ENCODE results near the gene HECW1.
"Not testable (repeated sequence)": the region's sequence is repeated elsewhere in the genome, so short reads cannot be mapped to it uniquely, and the experiment has no call there.

Gene HECW1

DNA sequence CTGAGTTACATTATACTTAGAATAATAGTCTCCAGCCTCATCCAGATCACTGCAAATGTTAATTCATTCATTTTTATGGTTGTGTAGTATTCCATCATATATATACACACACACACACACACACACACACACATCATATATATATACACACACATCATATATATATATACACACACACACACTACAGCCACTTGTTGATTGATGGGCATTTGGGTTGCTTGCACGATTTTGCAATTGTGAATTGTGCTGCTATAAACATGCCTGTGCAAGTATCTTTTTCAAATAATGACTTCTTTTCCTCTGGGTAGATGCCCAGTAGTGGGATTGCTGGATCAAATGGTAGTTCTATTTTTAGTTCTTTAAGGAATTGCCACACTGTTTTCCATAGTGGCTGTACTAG lies 233.2 kb downstream of the HECW1 start:
- H3K4me3 ChIP-seq (ENCODE audit: low read depth, low read length), result not testable (repeated sequence)

DNA sequence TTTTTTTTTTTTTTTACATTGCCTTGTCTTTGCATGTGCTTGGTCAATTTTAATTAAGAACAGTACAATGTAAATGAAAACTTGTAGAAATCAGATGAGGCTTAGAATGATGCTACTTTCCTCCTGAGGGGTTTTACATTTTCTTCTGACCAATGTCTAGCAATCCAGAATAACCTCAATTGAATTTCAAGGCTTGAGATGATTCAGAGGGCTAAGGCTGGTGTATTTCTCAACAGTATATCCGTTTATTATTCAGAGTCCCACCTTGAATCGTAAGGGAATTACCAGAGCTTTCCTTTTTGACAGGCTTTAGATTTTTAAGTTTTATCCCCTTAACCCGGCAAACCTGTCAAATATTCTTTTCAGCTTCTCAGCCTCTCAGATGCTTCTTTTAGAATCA lies 239.2 kb downstream of the HECW1 start:
- H3K4me3 ChIP-seq (ENCODE audit: low read depth, low read length), result no peak overlapping the region

DNA sequence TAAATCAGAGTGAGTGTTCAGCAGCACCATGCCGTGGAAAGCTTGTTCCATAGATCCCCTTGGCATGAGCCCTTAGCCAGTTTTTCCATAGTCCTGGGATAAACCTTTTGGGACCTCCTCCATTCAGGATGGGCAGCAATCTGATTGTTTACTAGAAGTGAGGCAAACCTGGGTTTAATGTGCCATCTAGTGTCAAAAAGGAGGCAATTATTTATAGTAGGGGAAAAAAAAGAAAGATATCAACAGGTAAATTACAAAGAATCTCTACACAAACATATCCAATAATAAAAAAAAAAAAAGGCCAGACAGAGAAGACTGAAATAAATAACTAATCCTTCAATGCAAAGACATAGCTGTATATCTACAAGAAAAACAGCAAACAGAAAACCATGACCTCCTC lies 241.5 kb downstream of the HECW1 start:
- no peak overlapping the region for H3K4me3 ChIP-seq (ENCODE audit: low read depth, low read length)

DNA sequence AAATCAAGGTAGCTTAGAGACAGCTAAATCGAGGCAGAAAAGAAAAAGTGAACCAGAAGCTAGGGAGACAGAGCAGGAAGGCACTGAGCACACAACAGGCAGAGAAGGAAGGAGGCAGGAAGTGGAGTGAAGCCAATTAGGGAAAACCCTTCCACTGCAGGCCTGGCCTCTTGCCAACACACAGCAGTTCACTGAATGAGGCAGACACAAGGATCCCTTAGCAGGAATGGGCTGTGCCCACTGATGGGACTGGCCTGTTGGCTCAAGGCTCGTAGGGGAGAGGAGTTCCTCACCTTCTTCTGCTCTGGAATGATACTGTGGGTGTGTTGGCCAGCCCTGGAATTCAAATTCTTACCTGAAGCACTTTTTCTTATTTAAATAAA lies 250.2 kb downstream of the HECW1 start:
- no peak overlapping the region for H3K4me3 ChIP-seq (ENCODE audit: low read depth, low read length)

DNA sequence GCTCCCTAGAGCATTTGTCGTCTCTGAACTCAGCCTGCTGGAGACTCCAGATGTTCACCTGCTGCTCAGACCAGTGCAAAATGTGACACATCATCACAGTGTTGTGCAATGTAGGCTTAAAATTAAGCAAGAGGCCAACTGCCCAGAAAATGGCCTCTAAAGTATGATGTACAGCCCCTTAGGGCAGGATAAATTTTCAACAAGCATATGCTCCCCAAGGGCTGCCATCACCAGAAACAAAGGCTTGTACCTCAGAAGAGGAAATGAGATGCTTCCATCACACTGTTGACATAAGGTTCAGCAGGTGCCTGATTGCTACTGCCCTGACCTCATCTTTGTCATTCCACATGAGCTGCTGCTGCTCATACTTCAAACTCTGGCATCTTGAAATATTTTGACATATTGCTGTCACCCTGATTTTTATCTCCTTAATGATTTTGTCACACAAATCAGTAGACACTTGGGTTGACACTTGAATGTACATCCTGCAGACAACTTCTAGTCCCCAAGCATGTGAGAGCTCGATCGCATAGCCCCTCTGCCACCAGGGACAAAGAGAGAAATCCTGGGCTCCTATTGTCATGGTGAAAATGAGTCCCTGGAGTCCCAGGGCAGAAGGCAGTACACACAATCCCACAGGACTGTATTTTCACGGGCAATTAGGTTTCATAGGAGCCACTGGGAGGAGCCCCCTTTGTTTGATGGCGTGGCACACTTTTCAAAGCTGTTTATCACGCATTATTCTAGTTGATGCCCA lies 250.8 kb downstream of the HECW1 start:
- no peak overlapping the region for H3K4me3 ChIP-seq (ENCODE audit: low read depth, low read length)

DNA sequence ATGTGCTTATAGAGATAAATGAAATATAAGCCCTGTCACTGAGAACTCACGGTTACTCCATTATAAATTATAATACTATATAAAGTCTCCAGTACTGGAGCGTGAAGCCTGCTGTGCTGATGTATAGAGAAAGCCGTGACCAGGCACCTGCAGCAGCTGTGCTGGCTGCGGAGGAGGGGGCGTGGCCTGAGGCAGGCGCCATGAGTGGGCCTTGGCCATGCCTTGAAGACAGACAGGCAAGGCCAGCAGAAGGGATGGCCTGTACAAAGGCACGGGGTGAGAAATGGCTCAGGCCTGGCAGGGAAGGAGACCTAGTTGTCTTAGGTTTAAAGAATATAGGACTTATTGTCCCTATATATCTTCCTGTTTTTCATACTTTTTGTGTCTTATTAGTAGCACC lies 251.9 kb downstream of the HECW1 start:
- no peak overlapping the region for H3K4me3 ChIP-seq (ENCODE audit: low read depth, low read length)

DNA sequence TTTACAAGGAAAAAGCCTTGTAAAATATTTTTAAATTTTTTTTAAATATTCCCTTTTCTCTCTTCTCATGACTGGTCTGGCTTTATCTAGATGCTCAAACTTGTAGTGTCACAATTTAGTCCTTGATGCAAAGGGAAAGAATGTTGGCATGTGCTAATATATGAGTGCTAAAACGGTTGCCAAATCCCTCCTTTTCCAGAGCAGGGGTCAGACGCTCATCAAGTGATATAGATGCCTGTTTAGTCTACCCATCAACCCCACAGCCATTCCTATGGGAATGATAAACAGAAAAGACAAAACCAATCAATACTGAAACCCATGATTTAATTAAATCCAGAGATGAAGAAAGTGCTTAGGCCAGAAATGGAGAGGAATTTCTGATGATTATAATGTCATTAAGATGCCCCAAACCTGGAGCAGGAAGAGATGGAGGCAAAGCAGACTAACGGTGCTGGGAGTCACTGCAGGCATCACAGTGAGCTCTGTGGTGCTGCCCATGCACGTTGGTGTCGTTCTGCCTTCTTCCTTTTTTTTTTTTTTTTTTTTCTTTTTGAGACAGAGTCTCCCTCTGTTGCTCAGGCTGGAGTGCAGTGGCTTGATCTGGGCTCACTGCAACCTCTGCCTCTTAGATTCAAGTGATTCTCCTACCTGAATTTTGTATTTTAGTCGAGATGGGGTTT lies 260.4 kb downstream of the HECW1 start:
- H3K4me3 ChIP-seq (ENCODE audit: low read depth, low read length), result no peak overlapping the region

DNA sequence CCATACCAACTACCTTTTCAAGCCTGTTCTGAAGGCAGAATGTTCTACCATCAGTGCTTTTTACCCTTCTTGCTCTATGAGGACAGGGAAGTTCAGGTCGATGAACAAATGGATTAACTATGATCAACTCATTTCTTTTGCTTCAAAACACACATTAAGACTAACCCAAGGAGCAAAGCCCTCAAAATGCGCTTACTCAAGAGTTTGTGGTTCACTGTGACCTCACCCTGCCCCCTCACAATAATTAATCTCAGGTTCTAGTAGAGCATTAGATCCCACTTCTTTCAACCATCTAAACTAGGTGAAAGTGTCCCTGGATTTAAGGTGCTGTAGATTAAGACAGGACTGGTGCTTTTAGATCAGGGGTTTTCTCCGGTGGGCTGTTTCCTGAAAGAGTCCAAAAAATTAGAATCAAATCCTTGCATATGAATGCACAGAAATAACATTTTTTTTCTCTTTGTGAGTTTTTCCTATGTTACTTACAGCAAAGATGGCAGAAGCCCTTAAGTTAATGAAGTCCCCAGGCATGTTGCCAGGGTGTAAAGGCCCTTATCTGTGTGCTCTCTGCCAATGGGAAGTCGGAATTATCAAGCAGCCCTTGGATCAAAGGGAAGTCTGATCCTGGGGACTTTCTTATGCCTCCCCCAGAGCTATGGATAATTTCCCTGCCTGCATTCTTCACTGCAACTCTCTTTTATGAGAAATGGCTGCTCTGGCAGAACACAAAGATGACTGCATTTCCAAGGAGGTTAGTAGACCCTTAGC lies 264.9 kb downstream of the HECW1 start:
- no peak overlapping the region for H3K4me3 ChIP-seq (ENCODE audit: low read depth, low read length)

DNA sequence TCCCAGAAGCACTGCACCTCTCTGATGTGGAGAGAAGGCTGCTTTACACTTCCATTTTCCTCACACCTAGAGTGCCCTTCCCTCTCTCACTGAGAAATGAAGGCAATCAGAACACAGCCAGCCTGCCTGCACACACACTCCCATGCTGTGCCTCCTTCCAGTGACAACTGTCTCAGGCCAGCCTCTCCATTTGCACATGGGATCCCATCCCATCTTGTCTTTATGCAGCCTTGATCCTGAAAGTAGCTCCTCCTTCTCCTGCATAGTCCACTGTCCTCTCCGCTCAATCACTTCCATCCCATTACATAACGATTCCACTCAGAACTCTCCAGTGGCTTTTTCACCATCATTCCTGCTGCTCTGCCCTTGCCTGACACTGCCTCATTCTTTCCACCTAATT lies 266.8 kb downstream of the HECW1 start:
- H3K4me3 ChIP-seq (ENCODE audit: low read depth, low read length), result no peak overlapping the region

DNA sequence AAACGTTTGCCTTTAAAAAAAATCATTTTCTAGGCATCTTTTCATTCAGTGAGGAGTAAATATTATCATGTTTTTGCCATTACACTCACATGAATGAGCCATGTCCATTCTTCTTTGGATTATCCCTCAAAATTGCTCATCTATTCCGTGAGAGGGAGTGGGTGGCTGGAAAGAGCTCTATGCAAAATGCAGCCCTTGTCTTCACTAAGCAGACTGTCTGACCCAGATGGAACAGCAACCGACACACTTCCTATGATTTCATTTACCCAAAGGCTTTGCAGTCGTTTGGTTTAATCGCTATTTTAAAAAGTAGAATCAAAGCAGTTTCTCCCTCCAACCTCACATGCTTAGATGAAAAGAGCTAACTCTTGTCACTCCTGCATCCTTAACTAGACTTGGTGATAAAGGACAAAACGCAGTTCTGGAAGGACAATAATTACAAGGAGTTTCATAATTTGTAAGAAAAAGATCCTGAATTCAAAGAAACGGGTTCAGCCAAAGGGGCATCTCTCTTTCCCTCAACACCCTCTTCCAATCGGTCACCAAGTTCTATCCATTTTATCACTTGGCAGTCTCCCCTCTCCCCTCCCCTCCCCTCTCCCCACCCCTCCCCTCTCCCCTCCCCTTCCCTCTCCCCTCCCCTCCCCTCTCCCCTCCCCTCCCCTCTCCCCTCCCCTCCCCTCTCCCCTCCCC lies 272.3 kb downstream of the HECW1 start:
- H3K4me3 ChIP-seq (ENCODE audit: low read depth, low read length), result no peak overlapping the region

DNA sequence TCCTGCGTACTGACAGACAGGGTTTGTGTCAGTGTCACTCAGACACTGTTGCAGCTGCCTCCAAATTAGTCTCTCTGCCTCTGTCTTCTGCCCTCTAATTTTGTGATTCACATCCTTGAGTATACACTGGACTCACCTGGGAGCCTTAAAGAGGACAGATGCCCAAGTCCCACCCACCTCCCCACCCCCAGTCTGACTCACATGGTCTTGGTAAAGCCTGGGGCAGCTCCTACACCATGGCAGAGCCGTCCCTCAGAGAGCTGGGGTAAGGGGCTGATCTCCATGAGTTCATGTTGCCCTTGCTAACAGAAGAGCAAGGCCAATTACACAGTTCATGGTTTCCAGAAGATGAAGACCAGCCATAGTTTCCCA lies 272.8 kb downstream of the HECW1 start:
- H3K4me3 ChIP-seq (ENCODE audit: low read depth, low read length), result no peak overlapping the region

DNA sequence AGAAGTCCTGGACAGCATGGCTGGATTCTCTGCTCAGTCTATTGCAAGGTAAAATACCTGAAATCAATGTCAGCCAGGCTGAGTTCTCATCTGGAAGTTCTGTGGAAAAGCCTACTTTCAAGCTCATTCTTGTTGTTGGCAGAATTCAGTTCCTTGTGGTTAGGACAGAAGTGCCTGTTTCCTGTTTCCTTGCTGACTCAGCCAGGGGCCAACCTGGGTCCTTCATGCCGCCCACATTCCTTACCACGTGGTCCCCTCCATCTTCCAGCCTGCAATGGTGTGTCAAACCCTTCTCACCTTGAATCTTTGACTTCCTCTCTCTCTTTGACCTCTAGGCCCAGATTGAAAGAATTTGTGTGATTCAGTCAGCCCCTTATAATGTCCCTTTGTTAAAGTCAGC lies 273.4 kb downstream of the HECW1 start:
- no peak overlapping the region for H3K4me3 ChIP-seq (ENCODE audit: low read depth, low read length)

DNA sequence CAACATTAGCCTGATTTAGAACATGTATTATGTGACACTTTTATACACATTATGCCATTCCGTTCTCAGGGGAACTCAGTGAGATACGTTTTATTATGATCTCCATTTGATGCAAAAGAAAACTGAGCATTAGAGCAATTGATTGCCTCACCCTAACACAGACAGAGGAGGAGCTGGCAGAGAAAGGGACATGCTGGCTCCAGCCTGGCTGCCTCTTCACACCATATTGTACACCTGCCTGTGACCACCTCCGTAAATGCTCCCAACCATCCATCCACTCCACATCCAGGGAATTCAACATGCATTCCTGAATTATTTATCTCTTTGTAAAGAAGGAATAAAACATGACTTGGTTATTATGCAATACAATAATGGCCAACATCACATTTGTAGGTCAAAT lies 275.5 kb downstream of the HECW1 start:
- no peak overlapping the region for H3K4me3 ChIP-seq (ENCODE audit: low read depth, low read length)

DNA sequence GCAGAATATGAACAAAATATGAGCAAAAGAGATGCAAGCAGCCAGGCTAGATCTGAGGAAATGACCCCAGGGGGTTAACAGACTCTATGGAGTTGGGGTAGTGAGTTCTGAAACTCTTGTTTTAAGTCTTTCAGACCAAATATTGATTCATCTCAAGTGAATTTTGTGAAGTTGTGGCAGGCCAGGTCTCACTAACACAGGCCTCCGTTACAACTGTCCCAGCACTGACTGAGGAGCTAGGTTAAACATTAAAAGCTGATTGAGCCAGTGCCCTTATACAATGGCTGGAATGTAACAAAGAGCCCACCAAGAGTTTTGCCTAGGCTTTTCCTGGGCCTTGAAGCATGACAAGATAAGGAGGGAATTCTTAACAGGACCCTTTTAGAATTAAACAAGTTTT lies 278.1 kb downstream of the HECW1 start:
- H3K4me3 ChIP-seq (ENCODE audit: low read depth, low read length), result no peak overlapping the region

DNA sequence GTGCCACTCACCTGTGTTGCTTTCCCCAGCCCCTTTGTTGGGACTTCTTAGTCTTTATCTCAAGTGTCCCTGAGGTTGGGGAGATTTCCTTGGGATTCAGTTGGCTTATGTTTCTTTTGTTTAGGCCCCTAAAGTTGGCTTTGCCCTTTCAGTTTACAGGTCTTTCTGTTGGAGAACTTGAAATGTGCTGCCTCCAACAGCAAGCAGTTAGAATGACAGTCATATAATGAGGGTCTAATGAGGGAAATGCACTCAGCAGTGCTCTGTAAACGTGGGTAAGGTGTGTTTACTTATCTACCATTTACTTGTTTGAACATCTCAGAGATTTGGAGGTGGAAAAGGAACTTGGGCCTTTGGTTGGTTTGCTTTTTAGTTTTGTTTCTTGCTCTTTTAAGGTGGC lies 279.1 kb downstream of the HECW1 start:
- H3K4me3 ChIP-seq (ENCODE audit: low read depth, low read length), result no peak overlapping the region

DNA sequence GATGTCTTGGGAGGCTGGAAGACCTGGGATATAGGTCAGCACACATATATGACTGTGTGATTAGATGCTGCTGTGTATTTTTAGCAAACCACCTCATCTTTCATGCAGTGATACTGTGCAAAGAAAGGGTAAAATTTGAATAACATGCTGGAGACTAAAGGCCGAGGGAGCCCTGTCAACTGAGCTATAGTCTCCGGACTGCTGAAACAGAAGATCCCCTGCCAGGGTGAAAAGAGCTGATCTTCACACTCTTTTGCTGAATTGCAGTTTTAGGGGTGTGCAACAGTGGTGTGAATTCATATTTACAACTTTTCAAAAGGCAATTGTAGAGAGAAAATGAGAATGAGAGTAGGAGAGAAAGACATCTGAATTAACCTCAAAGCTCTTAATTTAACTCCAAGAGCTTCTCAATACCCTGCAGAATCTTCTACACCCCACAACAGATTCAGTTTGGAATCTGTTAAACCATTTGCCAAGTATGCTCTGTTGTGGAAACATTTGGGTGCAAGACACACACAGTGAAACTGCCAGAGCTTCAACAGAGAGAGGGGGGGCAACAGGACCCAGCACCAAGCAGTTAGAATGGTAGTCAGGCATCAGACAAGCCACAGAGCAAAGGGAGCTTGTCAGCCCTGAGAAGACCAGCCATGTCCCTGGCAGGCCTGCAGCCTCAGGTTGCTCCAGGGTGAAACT lies 280.3 kb downstream of the HECW1 start:
- H3K4me3 ChIP-seq (ENCODE audit: low read depth, low read length), result no peak overlapping the region

DNA sequence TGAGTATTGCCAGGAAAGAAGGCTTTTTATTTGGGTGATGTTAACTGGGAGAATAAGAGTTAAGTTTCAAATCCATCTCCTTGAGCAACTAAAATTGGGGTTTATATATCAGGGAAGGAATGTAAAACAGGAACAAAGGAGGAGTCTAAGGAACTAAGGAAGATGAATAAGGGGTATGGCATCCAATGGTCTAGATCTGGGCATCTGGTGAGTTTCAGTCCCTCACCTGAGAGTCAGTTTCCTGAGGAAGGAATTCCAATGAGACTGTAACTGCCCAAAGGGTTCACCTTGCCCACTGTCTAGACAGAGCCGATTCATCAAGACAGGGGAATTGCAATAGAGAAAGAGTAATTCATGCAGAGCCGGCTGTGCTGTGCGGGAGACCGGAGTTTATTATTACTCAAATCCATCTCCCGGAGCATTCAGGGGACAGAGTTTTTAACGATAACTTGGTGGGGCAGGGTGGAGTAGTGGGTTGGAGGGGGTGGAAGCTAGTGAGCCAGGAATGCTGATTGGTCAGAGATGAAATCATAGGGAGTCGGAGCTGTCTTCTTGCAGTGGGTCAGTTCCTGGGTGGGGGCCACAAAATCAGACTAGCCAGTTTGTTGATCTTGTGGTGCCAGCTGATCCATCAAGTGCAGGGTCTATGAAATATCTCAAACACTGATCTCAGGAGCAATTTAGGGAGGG lies 282.1 kb downstream of the HECW1 start:
- no peak overlapping the region for H3K4me3 ChIP-seq (ENCODE audit: low read depth, low read length)

DNA sequence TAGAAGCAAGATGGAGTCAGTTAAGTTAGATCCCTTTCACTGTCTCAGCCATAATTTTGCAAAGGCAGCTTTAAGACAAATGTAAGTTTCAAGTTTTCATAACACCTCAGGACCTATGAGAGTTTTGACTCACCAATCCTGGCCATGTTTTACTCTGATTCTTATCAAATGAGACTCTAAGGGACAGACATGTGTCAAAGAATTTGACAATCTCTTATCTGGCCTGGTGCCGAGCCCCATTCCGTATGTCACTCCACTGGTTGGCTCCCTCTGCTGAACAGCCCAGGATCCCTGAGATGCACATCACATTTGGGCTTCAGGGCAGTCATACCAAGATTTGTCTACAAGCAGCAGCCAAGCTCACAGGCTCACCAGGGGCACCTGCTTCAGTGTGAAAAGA lies 282.9 kb downstream of the HECW1 start:
- no peak overlapping the region for H3K4me3 ChIP-seq (ENCODE audit: low read depth, low read length)

DNA sequence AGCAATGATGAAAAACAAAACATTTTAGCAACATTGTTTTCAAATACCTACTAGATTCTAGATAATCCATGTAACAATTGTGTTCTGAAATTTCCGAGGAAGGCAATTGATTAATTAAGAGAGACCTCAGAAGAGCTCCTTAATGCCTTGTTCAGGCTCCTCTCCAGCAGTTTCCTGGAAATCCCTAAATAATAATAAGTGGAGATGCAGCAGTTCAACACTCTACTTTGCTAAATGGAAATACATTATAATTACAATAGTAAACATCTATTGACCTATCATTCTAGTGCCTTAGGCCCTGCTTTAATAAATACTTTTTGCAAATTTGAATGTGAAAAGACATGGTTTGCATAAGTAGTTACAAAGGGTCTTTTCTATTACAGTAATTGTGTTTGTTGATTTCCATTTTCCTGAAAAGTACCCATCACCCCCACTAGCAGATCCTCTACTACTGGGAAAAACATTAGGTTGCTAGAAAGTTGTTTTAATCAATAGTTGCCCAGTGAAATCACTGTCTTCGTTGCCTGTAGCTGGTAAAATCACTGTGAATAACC lies 283.8 kb downstream of the HECW1 start:
- H3K4me3 ChIP-seq (ENCODE audit: low read depth, low read length), result no peak overlapping the region

DNA sequence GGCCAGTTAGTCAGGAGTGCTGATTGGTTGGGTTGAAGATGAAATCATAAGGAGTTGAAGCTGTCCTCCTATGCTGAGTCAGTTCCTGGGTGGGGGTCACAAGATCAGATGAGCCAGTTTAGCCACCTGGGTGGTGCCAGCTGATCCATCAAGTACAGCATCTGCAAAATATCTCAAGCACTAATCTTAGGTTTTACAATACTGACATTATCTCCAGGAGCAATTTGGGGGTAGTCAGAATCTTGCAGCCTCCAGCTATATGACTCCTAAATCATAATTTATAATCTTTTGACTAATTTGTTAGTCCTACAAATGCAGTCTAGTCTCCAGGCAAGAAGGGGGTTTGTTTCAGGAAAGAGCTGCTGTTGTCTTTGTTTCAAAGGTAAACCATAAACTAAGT lies 286.4 kb downstream of the HECW1 start:
- H3K4me3 ChIP-seq (ENCODE audit: low read depth, low read length), result no peak overlapping the region

Measured in iPS-11a (cell line).